Mucosa of descending colon (tissue), 3 donors: ENCODE results near the gene ETS2. TPM values are rescaled to one million over a fixed set of nuclear protein-coding genes. Genes with fewer than 3 reads are reported as not detected.

Experiments used
- ATAC-seq: fragments of 200-7000 bp; cut with Tn5 transposase; one replicate; pipeline ENCODE4 v1.9.1; 2020; ENCODE audit warnings: mild to moderate bottlenecking, moderate library complexity
- DNase-seq, 3 donors: peaks; one replicate each; pipeline ENCODE4 v3.0.0-alpha.2; 2020
- H3K36me3 ChIP-seq: fragments of 200-600 bp; one replicate; pipeline ENCODE4 v1.8.0; 2021; ENCODE audit warnings: low read depth, mild to moderate bottlenecking
- H3K4me1 ChIP-seq: fragments of 200-600 bp; one replicate; pipeline ENCODE4 v1.8.0; 2021; ENCODE audit warnings: low read depth, mild to moderate bottlenecking
- H3K4me3 ChIP-seq: fragments of 200-600 bp; one replicate; pipeline ENCODE4 v1.8.0; 2021; ENCODE audit warnings: mild to moderate bottlenecking
- H3K9me3 ChIP-seq: fragments of 200-600 bp; one replicate; pipeline ENCODE4 v1.8.0; 2021; ENCODE audit warnings: mild to moderate bottlenecking
- intact Hi-C, 2 donors: fragments of 100-400 bp; cut with DNase I in 1 of 2; cut with micrococcal nuclease in 1 of 2; formaldehyde crosslinking; loops; one replicate each; pipeline versions ENCODE4 v1.11.0 to v1.11.1; 2022; cut with DNase I, micrococcal nuclease
- total RNA-seq, 3 donors: library from RNA; stranded (reverse); fragmentation: NEBNext Ultra II Directional in 2 of 3; extraction: Animal tissue kit (Norgen Biotek cat#: 25700) in 2 of 3; gene quantifications; one replicate each; pipeline versions ENCODE4 v1.2.1 to v1.2.4, GENCODE V29; 2021 to 2023
- TF ChIP-seq, protein P1 (sequence below): fragments of 200-600 bp; IDR thresholded peaks from one replicate; pipeline ENCODE4 v1.8.0; 2022; ENCODE audit warnings: antibody characterized with exemption, mild to moderate bottlenecking
- donor health status: DM: no; HTN: no; CAD: no; lungs with moderate emphysema.
- donor health status: DM: no; HTN: no; CAD: no.
- donor health status: DM: no; HTN: yes; CAD: no.

The ETS2 gene
- total RNA-seq, 3 donors from 2014 or later: 115 to 222 (median 171) TPM

DNA sequence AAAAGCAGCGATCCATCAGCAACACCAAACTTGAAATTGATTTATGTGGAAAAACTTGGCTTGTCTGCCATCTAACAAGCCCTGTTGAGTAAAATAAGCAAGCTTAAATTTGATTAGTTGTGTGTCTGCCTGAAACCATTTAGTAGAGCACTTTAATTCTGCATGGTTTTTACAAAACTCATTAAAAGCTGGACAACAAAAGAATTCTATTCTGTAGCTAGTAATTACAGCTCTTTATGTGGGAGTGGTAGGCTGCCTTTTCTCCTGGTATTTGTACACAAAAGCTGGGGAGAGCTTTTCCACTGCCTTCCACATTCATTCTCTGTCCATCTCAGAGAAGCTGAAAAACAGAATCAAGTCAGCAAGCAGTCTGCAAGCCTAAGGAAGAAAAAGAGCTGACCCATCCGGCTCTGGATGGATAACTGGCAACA, 1.7 kb downstream of the ETS2 start:
- DNase-seq: no peak
- ATAC-seq: no peak
- intact Hi-C loops: loop anchor here (10.0 kb wide), 3 partner anchors 53 to 317 kb away; no protein-coding TSS in a partner anchor

DNA sequence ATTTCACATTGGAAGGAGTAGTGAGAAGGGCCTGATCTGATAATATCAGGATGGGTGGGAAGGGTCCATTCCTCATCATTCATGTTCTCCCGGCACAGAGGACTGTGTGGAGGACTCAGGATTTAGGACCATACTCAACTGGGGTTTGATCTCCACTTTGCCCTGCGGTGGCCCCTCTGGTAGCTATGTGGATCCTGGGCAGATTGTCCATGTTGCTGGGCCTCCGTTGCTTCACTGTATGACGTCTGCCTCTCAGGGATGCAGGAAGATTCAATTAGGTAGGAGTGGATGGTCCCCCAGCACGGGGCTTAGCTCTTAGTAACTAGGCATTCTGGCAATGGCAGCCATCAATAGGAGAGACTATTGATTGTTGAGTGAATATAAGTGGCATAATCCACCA, 2.3 kb downstream of the ETS2 start:
- Histone ChIP-seq H3K9me3 (no peaks in the 10 kb centered on the region), H3K4me1 (peaks cover 26% of the 10 kb centered on the region), H3K4me3 (peak overlapping the region; percentile 85), H3K36me3 (no peaks in the 10 kb centered on the region)
- ATAC-seq (no peak), DNase-seq (peak in 1 of 3 donors; percentile 47)
- TF ChIP-seq, protein P1, sequence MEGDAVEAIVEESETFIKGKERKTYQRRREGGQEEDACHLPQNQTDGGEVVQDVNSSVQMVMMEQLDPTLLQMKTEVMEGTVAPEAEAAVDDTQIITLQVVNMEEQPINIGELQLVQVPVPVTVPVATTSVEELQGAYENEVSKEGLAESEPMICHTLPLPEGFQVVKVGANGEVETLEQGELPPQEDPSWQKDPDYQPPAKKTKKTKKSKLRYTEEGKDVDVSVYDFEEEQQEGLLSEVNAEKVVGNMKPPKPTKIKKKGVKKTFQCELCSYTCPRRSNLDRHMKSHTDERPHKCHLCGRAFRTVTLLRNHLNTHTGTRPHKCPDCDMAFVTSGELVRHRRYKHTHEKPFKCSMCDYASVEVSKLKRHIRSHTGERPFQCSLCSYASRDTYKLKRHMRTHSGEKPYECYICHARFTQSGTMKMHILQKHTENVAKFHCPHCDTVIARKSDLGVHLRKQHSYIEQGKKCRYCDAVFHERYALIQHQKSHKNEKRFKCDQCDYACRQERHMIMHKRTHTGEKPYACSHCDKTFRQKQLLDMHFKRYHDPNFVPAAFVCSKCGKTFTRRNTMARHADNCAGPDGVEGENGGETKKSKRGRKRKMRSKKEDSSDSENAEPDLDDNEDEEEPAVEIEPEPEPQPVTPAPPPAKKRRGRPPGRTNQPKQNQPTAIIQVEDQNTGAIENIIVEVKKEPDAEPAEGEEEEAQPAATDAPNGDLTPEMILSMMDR: no peak
- intact Hi-C loops: loop anchor here (10.0 kb wide), 3 partner anchors 53 to 317 kb away; no protein-coding TSS in a partner anchor

More for the DNA sequence above, 1.7 kb downstream of the ETS2 start:
- H3K9me3 ChIP-seq: no peaks in the 10 kb centered on the region
- H3K4me1 ChIP-seq: peaks cover 21% of the 10 kb centered on the region
- H3K4me3 ChIP-seq: peak overlapping the region; percentile 85
- H3K36me3 ChIP-seq: no peaks in the 10 kb centered on the region
- TF ChIP-seq, protein P1: no peak

DNA sequence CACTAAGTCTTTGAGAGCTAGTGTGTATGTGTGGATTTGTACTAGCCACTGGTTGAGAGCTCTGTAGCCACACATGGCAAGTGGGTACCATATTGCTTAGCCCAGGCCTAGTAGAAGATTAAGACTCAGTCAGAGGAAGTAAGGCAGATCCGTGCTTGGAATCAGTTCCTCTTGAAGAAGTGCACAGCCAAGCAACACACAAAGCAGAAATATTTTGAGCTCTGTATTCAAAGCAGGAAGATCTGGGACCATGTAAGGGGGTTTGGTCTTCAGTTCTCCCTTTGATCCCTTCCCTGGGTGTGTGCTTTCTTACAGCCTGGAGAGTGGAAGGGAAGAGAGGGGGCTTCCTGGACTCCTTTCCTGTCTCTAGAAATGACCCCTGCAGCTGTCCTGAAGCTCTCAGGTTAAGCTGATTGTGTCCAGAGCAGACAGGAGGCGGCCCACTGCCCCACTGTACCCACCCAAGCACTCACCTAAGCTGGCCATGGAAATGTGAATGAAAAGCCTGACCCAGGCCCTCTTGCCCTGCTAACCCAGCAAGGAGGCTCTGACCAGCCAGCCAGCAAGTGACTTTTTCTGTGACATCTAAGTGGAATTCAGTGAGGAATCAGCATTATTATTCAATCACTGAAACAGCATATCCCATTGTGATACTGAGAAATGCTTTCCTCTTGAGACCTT, 3.6 kb downstream of the ETS2 start:
- Histone ChIP-seq H3K4me1 (peaks cover 40% of the 10 kb centered on the region), H3K9me3 (no peaks in the 10 kb centered on the region), H3K36me3 (no peaks in the 10 kb centered on the region), H3K4me3 (no peak overlapping the region)
- no peak for ATAC-seq
- intact Hi-C loops: loop anchor here (10.0 kb wide), 3 partner anchors 55 to 315 kb away; no protein-coding TSS in a partner anchor
- no peak for DNase-seq
- TF ChIP-seq, protein P1: no peak

DNA sequence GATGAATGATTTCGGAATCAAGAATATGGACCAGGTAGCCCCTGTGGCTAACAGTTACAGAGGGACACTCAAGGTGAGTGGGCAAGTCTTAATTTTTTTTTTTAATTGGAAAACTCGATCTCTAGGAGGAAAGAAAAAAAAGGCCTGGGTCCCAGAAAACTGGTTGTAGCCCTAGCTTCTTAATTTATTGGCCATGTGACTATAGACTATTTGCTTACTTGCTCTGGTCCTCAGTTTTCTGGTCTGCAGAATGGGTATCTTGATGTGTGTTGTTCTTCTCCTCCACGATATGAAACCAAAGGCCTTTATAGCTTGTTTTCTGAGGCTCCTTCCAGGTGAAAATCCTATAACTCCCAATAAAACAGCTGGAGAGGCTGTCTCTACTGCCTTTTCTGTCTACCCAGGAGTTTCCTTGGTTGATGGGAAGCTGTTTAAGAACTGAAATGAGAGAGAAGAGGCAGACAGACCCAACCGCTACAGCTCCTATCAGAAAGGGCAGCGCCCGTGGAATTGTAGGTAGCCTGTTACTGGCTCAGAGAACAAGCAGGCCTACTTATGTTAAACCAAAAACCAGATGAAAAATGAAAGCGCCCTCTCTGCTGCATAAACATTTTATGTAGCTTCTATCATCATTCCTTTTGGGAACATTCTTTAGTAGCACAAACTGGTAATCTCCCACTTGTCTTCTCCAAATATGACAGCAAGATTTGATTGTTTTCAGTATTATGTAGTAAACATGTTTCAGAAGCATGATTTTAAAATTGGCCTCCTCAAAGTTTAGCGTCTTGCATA, 4.5 kb downstream of the ETS2 start:
- intact Hi-C loops: loop anchor here in 1 of 2 donors (10.0 kb wide), 1 partner anchor 145 kb away; no protein-coding TSS in a partner anchor
- TF ChIP-seq, protein P1: no peak
- Histone ChIP-seq H3K4me3 (no peak overlapping the region), H3K9me3 (no peaks in the 10 kb centered on the region), H3K4me1 (peaks cover 41% of the 10 kb centered on the region), H3K36me3 (no peaks in the 10 kb centered on the region)
- DNase-seq: peak in 1 of 3 donors; percentile 56
- ATAC-seq: no peak

DNA sequence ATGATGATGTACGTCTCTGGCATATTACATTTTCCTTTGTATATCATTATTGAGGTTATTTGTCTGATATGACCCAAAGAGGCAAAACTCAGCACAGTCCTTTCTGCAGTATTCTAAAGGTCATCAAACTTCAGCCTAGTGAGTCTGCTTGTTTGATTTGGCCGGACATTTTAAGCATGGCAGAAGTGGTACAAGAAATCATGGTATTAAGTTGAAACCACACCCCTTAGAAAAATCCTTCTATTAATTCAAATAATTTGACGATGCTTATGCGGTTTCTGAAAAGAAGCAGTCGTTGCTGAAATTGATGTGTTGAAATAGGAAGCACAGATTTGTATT, 5.1 kb downstream of the ETS2 start:
- TF ChIP-seq, protein P1: no peak
- ATAC-seq (no peak), DNase-seq (peak in 1 of 3 donors; percentile 1)
- Histone ChIP-seq H3K9me3 (no peaks in the 10 kb centered on the region), H3K36me3 (no peaks in the 10 kb centered on the region), H3K4me3 (no peak overlapping the region), H3K4me1 (peaks cover 41% of the 10 kb centered on the region)
- intact Hi-C loops: loop anchor here in 1 of 2 donors (10.0 kb wide), 1 partner anchor 144 kb away; no protein-coding TSS in a partner anchor
